ENCODE measurements around the gene PSENEN. TPM values are rescaled to one million over a fixed set of nuclear protein-coding genes. Genes with fewer than 3 reads are reported as not detected.

PSENEN gene
- total RNA-seq, 4 donors from 2014 or later: 8.3 to 48.2 (median 40.6) TPM

GRCh38 chr19:35729763-35730162 is 15.7 kb upstream of the PSENEN start:
- H3K4me1 ChIP-seq: no peaks in the 10 kb centered on the region
- TF ChIP-seq POLR2A (IDR thresholded peaks at IDR 0.05) (no peak), CTCF (IDR thresholded peaks at IDR 0.05) (no peak)
- peaks cover 0 to 100% (median 4%) of the 10 kb centered on the region in 3 donors for H3K36me3 ChIP-seq
- no peak overlapping the region for H3K27ac ChIP-seq
- H3K4me3 ChIP-seq: no peak overlapping the region
- no peak for DNase-seq
- no peaks in the 10 kb centered on the region for H3K9me3 ChIP-seq
- no peaks in the 10 kb centered on the region for H3K27me3 ChIP-seq

- peaks cover 0 to 100% (median 4%) of the 10 kb centered on the region in 3 donors for H3K36me3 ChIP-seq
Measured at GRCh38 chr19:35730326-35730725, 15.1 kb upstream of the PSENEN start.

GRCh38 chr19:35731353-35731752 is 14.1 kb upstream of the PSENEN start:
- TF ChIP-seq CTCF (IDR thresholded peaks at IDR 0.05) (no peak), POLR2A (IDR thresholded peaks at IDR 0.05) (no peak)
- DNase-seq: no peak
- Histone ChIP-seq H3K27ac (no peak overlapping the region), H3K36me3 (peaks cover 0 to 98% (median 0%) of the 10 kb centered on the region in 3 donors), H3K9me3 (no peaks in the 10 kb centered on the region), H3K4me3 (no peak overlapping the region), H3K27me3 (no peaks in the 10 kb centered on the region), H3K4me1 (no peaks in the 10 kb centered on the region)

More at GRCh38 chr19:35730326-35730725, 15.1 kb upstream of the PSENEN start:
- DNase-seq: no peak
- Histone ChIP-seq H3K4me3 (no peak overlapping the region), H3K27me3 (no peaks in the 10 kb centered on the region), H3K4me1 (no peaks in the 10 kb centered on the region), H3K27ac (no peak overlapping the region), H3K9me3 (no peaks in the 10 kb centered on the region)
- TF ChIP-seq POLR2A (IDR thresholded peaks at IDR 0.05): no peak
- TF ChIP-seq CTCF (IDR thresholded peaks at IDR 0.05): no peak

- Histone ChIP-seq H3K27ac (no peak overlapping the region), H3K36me3 (peaks cover 0 to 98% (median 0%) of the 10 kb centered on the region in 3 donors), H3K4me3 (no peak overlapping the region), H3K4me1 (no peaks in the 10 kb centered on the region), H3K27me3 (no peaks in the 10 kb centered on the region), H3K9me3 (no peaks in the 10 kb centered on the region)
- TF ChIP-seq CTCF (IDR thresholded peaks at IDR 0.05): no peak
- no peak for DNase-seq
Measured at GRCh38 chr19:35731779-35732405, 13.6 kb upstream of the PSENEN start.

GRCh38 chr19:35732540-35733179 is 12.8 kb upstream of the PSENEN start:
- peaks cover 0 to 3% (median 0%) of the 10 kb centered on the region in 4 donors for H3K4me1 ChIP-seq
- DNase-seq: no peak
- no peak overlapping the region for H3K4me3 ChIP-seq
- no peaks in the 10 kb centered on the region for H3K27me3 ChIP-seq
- no peaks in the 10 kb centered on the region for H3K9me3 ChIP-seq
- H3K27ac ChIP-seq: no peak overlapping the region
- TF ChIP-seq POLR2A (IDR thresholded peaks at IDR 0.05): no peak
- no peak for TF ChIP-seq CTCF (IDR thresholded peaks at IDR 0.05)
- H3K36me3 ChIP-seq: peaks cover 0 to 97% (median 0%) of the 10 kb centered on the region in 3 donors

All from Peyer's patch (tissue), 4 donors.